GM18508 (cell line): Measurements from ENCODE around the gene FAHD1.

Experiments used
- ATAC-seq: cut with Tn5 transposase; IDR thresholded peaks from one replicate; pipeline ENCODE4 v1.9.1; 2021; ENCODE audit warnings: moderate number of reproducible peaks; ENCODE audit not compliant: insufficient read depth, unreplicated experiment

Gene FAHD1

DNA sequence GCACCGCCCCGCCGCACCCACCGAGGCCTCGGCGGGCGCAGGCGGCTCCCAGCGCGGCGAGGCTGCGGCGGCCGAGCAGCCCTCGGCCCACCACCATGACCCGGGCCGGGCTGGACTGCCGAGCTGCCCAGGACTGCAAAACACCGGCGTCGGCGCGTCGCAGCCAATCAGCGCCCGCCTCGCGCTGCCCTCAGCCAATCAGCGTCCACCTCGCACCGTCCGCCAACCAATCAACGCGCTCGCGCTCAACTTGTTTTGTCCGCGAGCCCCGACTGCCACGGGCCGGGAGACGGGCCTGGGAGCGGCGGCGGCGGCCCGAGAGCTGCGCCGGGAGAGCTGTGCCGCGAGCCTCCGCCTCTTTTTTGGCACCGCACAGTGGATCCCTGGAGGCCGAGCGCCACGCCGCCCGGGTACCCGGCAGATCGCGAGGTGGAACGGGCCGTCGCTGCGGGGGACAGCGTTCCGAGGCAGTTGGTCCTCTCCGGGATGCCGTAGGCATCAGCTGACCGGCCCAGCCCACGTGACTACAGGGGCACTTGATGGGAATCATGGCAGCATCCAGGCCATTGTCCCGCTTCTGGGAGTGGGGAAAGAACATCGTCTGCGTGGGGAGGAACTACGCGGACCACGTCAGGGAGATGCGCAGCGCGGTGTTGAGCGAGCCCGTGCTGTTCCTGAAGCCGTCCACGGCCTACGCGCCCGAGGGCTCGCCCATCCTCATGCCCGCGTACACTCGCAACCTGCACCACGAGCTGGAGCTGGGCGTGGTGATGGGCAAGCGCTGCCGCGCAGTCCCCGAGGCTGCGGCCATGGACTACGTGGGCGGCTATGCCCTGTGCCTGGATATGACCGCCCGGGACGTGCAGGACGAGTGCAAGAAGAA is at the start of gene FAHD1, which contains the start of gene HAGH:
FAHD1 (plus strand) TSS at position 516 of the 883 bp plus-strand sequence; CDS start at position 549, 33 bp downstream.
HAGH (minus strand) TSS at position 135 of the 883 bp plus-strand sequence; CDS start at position 97, 38 bp downstream.
- ATAC-seq: peak; percentile 59

DNA sequence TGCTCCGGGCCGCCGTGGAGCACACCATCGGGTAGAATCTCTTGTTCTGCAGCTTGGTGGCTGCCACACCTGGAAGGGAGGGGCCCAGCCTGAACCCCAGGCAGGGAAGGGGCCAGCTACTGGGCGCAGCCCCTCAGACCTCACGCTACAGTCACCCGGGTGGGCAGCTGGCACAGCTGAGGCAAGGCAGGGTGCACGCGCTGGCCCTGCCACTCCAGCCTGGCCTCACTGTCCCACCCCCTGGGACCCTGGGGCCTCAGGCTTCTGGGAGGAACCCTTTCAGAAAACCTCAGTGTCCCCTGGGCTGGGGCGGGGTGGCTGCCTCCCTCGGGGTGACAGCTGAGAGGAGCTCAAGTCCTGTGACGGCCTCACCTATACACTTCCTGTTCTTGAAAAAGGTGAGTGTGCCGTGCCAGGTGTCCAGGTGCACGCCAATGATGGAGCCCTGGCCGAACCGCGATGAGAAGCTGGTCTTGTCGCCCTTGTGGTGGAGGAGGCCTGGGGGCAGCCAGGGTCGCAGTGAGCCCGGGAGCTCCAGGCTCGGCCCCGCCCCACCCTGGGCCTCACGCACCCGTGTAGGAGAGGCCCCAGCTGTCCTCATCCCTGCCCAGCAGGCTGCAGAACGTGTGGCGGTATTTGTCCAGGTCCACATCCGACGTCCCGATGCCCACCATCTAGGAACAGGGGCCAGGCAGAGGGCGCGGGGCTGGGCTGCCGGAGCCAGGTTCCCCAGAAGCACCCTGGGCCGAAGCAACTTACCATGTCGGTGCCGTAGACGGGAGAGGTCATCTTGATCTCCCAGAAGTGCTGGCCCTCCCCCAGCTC is 49.4 kb upstream of the FAHD1 start:
- no peak for ATAC-seq

DNA sequence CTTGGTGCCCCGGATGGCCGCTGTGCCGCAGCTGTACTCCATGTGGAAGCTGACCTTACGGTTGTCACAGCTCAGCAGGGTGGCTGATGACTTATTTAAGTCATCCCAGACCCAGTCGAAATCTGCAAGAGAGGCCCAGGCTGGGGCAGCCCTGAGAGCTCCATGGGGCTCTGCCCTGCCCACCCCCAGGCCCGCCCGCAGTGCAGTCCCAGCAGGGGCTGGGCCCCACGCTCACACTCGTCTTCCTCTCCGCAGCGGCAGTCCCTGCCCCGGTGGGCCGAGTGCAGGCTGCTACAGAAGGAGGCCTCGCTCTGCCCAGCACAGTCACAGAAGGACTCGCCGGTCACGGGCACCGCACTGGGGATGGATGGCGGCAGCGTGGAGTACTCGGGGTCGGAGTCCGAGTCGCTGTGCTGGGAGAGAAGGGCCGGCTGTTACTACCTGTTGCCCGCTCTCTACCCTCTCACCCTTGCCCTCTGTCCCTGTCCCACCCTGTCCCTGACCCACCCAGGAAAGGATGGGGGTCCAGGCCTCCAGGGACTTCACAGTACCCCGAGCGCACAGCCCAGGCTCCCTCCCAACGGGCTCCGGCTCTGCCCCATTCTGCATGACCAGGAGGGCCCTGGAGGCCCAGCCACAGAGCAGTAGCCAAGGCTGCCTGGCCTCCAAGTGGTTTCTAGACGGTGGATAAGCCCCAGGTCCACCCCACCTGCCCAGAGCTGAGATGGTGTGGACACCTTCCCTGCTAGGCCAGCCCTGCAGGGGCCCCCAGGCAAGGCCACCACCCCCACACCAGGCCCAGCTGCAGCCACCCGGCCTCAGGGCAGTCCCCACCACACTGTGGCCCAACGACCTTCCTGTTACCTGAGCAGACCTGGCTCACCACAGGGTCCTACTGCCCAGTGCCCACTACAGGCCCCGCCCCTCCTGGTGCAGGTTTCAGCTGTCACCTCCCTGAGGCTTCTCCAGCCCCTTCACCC is 48.5 kb upstream of the FAHD1 start:
- no peak for ATAC-seq

DNA sequence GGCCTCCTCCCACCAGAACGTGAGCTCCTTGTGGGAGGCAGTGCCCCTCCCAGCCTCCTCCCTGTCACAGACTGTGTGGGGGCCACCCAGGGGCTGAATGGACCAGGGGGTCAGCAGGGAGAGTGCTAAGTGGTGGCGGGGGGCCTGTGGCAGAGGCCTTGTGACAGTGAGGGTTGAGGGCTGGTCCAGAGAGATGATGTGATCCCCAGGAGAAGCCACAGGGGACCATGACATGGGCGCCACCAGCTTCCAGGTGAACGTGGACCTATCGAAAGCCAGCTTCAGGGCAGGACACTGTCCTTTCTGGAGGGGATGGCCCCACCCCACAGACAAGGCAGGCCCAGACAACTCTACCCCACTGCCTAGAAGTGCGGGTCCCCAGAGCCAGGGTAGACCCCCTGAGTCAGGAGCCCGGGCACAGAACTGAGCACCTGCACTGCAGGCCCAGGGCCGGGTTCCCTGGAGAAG is 47.7 kb upstream of the FAHD1 start:
- ATAC-seq: no peak

DNA sequence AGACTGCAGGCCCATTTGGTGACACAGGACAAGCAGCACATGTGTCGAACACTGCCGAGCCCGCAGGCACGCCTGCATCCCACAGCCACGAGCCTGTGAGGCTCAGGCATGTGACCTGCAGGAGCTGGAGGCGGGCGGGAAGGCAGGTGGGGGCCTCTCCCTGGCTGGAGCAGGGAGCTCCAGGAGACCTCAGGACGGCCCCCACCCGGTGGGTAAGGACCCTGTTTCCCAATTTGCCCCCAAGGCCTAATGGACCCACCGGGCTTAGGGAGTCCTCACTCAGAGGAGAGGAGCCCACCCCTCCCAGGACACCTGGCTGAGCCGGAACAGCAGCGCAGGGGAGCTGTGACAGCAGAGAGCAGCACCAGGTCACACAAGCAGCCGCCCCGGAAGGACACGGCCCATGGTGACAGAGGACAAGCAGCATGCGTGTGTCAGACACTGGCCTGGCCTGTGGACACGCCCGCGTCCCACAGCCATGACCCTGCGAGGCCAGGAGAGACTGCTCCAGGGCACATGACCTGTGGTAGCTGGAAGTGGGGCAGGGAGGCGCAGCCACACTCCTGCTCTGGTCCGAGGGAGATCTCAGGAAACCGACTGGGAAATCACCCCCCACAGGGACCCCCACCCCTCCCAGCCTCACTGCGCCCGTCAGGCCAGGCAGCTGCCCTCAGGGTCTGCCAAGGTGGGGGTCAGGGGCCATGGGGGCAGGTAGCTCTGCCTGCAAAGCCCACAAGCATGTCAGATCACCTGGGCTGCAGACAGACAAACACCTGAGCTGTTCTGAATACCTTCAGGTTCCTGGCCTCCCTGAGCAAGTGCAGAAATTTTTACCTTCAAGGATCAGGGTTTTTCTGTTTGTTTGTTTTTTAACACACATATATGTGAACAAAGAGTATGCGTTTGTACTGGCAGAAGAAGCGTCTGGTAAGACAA is 47.0 kb upstream of the FAHD1 start:
- ATAC-seq: no peak

DNA sequence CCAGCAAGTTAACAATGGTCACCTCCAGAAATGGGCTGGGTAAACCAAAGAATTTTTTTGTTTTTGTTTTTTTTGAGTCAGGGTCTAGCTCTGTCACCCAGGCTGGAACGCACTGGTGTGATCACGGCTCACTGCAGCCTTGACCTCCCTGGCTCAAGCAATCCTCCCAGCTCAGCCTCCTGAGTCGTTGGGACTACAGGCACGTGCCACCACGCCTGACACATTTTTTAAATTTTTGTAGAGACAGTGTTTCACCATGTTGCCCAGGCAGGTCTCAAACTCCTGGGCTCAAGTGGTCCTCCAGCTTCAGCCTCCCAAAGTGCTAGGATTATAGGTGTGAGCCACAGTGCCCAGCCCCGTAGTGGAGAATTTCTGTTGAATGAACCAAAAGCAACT is 46.3 kb upstream of the FAHD1 start:
- ATAC-seq: no peak

DNA sequence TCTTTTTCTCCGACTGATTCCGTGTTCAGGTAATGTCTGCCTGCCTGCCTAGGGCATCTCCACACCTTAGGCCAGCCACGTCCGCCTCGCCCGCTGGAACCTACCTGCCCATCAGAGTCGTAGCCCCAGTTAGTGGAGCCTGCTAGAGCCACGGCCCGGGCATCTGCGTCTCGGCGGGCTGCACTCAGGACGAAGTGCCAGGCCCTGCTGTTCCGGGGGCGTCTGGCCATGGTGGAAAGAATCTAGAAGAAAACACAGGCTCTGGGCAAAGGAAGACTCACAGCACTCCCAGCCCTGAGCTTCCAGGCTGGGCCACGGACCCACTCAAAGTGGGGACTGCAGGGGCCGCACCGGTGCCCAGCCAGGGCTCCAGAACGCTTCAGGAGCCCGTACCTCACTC is 45.8 kb upstream of the FAHD1 start:
- ATAC-seq: no peak

DNA sequence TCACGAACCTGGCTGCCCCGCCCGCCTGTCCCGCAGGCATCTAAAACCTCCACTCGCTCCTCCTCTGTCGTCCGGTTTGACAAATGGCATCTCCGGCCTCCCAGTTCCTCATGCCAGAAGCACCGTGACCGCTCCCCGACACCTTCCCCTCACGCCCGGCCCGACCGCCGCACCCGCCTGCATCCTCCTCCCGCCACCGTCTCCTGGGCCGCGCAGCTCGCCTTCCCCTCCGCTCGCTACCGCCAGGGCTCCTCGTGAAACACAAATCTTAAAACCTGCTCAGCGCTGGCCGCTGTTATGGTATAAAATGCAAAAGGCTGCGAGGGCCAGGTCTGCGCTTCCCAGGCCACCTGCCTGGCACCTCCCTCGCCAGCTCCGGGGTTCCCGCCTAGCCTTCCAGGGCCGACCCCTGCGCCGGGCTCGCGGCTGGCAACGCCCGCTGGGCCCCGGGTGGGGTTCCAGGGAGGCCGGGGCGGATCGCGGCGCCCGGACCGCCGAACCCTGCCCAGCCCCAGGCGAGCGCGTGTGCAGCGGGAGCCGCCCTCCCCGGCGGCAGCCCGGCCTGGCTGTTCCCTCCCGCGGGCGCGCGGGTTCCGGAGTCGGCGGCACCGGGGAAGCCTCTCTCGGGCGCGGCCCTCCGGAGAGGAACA is 45.1 kb upstream of the FAHD1 start:
- ATAC-seq: no peak

DNA sequence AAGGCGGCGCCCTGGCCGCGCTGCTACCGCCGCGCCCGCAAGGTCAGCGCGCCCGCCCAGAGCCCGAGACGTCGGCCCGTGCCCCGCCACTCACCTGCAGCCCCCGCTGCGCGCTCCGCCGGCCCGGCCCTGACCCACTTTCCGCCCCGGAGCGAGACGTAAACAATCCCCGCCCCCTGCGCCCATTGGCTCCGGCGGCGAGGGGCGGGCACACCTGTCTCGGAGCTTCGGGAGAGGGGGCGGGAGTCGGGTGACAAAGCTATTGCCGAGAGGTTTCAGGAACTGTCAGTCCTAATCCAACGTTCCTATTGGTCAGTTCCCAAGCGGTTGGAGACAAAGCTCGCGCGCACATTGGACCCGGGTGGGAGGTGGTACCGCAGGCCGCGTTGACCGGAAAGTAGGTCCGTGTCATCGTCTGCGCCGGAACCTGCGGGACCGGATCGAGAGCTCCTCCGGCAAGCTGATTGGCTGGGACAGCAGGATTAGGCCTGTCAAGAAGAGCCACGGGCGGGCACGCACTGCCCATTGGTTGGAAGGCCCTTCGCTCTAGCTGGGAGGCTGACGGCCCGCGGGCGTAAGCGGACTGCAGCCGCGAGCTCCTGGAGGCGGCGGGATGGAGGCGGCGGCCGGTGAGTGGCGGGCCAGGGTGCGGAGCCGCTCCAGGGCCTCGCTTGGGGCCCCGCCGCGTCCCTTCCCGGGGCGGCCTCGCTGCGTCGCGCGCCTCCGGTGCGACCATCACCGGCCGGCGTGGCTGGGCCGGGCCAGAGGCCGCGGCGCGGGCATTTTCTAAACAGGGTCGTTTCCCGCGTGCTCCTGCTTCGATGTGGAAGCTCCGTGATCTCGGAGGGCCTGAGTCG is 44.4 kb upstream of the FAHD1 start, which contains the start of the genes NUBP2 and SPSB3:
NUBP2 (plus strand) TSS at position 553 of the 857 bp plus-strand sequence; CDS start at position 614, 61 bp downstream.
SPSB3 (minus strand) TSS at position 164 of the 857 bp plus-strand sequence. CDS start 1,088 bp downstream, outside the sequence.
- ATAC-seq: peak; percentile 78

DNA sequence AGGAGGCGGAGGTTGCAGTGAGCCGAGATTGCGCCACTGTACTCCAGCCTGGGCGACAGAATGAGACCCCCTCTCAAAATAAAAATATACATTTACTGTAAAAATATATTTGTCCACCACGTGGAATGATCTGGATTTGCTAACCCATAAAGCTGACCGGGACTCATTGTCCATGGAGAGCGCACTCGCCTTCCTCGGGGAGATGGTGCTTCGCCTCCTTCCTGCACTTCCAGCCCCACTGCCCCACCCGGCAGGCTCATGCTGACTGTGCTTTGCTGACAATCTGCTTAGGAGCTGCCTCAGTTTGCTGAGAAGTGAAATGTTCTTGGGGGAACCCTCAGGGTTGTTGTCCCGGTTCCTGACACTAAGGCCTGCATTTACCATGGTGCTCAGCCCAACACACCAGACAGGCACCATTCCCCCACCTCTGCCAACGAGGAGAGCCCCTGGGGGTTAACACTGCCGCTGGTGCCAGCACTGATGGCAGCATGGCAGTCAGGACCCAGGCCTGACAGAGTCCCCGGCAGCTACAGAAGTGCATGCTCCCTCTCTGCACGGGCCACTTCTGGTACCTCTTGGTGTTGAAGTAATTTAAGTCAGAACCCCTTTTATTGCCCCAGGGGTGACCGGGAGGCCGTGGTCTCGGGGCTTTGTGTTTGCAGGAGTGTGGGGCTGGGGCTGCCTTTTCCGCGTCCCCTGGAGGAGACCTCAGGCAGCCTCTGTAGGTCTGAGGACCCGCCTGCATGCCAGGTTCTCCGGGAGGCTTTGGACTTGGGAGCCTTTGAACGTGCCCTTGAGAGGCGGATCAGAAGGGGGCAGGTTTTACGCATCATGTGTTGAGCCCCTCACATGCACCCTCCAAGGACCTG is 41.8 kb upstream of the FAHD1 start:
- ATAC-seq: no peak

DNA sequence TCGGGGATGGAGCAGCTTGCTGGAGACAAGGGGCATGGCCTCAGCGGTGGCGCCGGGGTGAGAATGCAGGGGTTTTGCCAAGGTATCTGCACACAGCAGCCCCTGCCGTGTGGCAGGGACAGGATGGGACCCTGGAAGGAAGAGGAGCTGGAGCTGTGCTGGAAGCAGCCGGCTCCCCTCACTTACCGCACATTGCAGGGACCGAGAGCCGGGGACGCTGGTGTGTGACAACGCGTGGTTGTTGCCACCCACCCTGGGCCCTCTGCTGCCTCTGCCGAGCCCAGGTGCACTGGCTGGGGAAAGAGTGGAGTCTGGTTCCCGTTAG is 41.2 kb upstream of the FAHD1 start:
- no peak for ATAC-seq

DNA sequence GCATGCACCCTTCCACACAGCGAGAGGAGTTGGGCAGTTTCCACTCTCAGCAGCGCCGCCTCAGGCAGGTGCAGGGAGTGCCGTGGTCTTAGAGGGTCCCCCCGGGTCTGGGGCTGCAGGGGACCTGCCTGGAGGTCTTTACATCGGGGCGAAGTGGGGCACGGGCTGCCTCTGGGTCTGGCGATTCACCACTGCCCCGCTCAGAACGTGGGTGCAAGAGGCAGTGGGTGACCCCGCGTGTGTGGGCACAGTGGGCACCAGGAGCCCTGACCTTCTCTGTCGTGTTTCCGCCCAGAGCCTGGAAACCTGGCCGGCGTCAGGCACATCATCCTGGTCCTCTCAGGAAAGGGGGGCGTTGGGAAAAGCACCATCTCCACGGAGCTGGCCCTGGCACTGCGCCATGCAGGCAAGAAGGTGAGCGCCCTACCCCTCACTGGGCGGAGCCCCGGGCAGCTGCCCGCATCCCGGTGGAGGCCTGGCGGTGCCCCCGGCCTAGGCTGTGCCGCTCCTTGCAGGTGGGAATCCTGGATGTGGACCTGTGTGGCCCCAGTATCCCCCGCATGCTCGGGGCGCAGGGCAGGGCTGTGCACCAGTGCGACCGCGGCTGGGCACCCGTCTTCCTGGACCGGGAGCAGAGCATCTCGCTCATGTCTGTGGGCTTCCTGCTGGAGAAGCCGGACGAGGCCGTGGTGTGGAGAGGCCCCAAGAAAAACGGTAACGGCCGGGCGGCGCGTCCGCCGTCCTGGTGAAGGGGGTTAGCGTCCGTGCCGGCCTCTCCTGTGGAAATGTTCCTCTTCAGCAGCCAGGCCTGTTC is 40.6 kb upstream of the FAHD1 start:
- ATAC-seq: no peak

DNA sequence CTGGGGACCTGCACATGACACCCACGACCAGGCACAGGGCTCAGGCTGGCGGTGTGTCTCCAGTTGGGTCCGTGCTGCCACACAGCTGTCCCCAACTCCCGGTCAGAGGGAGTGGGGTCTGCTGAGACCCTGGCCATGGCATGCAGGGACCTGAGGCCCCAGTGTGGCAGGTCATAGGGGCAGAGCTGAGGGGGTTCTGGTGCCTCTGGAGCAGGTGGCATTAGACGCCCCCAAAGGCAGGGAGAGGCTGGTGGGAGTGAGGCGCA is 40.0 kb upstream of the FAHD1 start:
- no peak for ATAC-seq

DNA sequence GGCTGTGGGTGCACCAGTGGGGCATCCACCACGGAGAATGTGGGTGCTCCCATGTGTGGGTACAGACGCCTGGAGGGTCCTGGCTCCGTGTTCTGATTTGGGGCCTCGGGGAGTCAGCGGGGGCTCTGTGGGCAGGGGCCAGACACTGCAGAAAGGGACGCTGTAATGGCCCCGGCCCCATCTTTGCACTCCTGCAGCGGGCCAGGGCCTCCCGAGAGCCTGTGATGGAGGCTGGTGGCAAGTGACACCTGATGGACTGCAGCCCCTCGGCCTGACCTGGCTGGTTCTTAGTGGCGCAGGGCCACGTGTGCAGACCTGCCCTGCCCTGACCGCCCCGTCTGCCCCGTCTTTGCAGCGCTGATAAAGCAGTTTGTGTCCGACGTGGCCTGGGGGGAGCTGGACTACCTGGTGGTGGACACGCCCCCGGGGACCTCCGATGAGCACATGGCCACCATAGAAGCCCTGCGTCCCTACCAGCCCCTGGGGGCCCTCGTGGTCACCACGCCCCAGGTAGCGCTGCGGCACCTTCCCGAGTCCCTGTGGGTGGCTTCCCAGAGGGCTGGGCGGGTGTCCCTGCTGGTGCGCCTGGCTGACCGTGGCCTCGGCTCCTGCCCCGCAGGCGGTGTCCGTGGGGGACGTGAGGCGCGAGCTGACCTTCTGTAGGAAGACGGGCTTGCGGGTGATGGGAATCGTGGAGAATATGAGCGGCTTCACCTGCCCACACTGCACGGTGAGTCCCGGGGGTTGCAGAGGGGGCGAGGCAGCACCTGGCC is 39.5 kb upstream of the FAHD1 start:
- no peak for ATAC-seq

DNA sequence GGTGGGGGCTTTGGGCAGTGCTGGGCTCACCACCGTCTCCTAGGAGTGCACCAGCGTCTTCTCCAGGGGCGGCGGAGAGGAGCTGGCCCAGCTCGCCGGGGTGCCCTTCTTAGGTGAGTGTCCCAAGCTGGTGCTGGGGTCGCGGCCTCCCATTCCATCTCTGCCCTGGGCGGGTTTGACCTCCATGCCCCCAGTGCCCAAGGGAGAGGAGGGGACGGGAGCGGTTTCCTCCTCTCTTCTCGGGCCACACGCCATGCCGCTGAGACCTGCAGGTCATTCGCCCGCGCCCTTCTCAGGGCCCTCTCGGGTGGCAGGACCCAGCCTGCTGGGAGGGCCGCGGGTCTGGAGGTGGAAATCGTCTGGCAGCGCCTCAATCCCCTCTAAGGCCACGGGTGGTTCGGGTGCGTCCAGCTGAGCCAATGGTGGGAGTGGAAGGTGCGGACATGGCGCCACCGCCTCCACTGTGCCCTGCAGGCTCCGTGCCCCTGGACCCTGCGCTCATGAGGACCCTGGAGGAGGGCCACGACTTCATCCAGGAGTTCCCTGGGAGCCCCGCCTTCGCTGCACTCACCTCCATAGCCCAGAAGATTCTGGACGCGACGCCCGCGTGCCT is 38.8 kb upstream of the FAHD1 start:
- no peak for ATAC-seq
